Measurements from ENCODE around the gene CDK10. TPM values are rescaled to one million over a fixed set of nuclear protein-coding genes. Genes with fewer than 3 reads are reported as not detected.
"Not testable (repeated sequence)": the region's sequence is repeated elsewhere in the genome, so short reads cannot be mapped to it uniquely, and the experiment has no call there.

CDK10 gene
- total and polyA plus RNA-seq, 2 experiments from 2014 or later = 76.3 to 142 TPM

DNA sequence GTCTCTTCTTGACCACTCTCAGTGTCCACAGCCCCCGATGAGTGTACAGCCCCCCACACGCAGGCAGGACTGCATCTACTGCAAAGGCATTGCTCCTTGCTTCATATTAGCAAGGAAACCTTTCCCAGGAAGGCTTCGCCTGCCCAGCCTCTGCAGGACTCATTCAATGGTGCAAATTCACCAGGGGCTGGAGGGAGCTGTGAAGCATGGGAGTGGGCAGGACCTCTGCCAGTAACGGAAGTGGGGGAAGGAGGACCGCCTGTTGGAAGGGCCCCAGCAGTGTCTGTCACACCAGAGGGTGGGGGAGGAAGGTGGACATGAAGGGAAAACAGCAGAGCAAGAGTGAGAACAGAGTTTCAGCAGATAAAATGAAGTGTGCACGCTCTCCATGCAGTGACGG lies 26.3 kb upstream of the CDK10 start:
- Histone ChIP-seq H3K27me3 (no peaks in the 10 kb centered on the region), H3K36me3 (peaks cover 3% of the 10 kb centered on the region), H3K9me3 (ENCODE audit: low read depth) (no peaks in the 10 kb centered on the region), H3K27ac (no peak overlapping the region), H3K4me1 (ENCODE audit: low read depth) (peaks cover 4% of the 10 kb centered on the region), H3K4me3 (no peak overlapping the region)
- peak in 1 of 2 donors; percentile 12 for DNase-seq (ENCODE audit: low read depth in 1 of 2, low spot score in 1 of 2)
- TF ChIP-seq, protein P1, sequence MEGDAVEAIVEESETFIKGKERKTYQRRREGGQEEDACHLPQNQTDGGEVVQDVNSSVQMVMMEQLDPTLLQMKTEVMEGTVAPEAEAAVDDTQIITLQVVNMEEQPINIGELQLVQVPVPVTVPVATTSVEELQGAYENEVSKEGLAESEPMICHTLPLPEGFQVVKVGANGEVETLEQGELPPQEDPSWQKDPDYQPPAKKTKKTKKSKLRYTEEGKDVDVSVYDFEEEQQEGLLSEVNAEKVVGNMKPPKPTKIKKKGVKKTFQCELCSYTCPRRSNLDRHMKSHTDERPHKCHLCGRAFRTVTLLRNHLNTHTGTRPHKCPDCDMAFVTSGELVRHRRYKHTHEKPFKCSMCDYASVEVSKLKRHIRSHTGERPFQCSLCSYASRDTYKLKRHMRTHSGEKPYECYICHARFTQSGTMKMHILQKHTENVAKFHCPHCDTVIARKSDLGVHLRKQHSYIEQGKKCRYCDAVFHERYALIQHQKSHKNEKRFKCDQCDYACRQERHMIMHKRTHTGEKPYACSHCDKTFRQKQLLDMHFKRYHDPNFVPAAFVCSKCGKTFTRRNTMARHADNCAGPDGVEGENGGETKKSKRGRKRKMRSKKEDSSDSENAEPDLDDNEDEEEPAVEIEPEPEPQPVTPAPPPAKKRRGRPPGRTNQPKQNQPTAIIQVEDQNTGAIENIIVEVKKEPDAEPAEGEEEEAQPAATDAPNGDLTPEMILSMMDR (IDR thresholded peaks at IDR 0.05; ENCODE audit: low read depth, low read length) = no peak

DNA sequence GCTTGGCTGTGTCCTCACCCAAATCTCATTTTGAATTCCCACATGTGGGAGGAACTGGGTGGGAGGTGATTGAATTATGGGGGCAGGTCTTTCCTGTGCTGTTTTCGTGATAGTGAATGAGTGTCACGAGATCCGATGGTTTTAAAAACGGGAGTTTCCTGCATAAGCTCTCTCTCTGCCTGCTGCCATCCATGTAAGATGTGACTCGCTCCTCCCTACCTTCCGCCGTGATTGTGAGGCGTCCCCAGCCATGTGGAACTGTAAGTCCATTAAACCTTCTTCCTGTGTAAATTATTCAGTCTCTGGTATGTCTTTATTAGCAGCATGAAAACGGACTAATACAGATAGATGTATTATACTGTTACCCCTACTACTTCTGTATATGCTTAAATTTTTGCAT lies 25.3 kb upstream of the CDK10 start:
- peaks cover 3% of the 10 kb centered on the region for H3K36me3 ChIP-seq
- no peak overlapping the region for H3K27ac ChIP-seq
- TF ChIP-seq, protein P1 (IDR thresholded peaks at IDR 0.05; ENCODE audit: low read depth, low read length) = no peak
- no peaks in the 10 kb centered on the region for H3K27me3 ChIP-seq
- H3K4me1 ChIP-seq (ENCODE audit: low read depth) = peaks cover 4% of the 10 kb centered on the region
- no peaks in the 10 kb centered on the region for H3K9me3 ChIP-seq (ENCODE audit: low read depth)
- no peak for DNase-seq (ENCODE audit: low read depth in 1 of 2, low spot score in 1 of 2)
- H3K4me3 ChIP-seq = no peak overlapping the region

DNA sequence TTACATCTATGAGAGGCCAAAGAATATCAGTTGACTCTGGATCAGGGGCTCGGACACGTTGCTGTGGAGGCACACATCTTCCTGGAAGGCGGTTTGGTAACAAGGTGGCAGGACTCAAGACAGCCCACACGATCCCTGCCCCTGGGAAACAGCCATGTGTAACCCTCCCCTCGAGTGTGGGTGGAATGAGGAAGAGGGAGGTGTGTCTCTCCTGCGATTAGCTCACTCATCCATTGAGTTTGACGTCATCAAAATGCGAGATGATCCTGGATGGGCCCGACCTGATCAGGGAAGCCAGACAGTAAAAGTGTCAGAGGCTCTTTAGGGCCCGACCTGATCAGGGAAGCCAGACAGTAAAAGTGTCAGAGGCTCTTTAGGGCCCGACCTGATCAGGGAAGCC lies 22.3 kb upstream of the CDK10 start:
- not testable (repeated sequence) for H3K4me1 ChIP-seq (ENCODE audit: low read depth); DNase-seq (ENCODE audit: low read depth in 1 of 2, low spot score in 1 of 2); H3K36me3 ChIP-seq; H3K27ac ChIP-seq; H3K4me3 ChIP-seq; H3K27me3 ChIP-seq; H3K9me3 ChIP-seq (ENCODE audit: low read depth)

DNA sequence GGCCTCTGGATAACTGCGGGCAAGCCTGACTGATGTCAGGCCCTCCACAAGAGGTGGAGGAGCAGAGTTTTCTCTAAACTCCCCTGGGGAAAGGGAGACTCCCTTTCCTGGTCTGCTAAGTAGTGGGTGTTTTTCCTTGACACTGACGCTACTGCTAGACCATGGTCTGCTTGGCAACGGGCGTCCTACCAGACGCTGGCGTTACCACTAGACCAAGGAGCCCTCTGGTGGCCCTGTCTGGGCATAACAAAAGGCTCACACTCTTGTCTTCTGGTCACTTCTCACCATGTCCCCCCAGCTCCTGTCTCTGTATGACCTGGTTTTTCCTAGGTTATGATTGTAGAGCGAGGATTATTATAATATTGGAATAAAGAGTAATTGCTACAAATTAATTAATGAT lies 19.5 kb upstream of the CDK10 start:
- not testable (repeated sequence) for H3K27ac ChIP-seq; H3K4me1 ChIP-seq (ENCODE audit: low read depth); H3K4me3 ChIP-seq; H3K27me3 ChIP-seq; H3K9me3 ChIP-seq (ENCODE audit: low read depth); H3K36me3 ChIP-seq
- TF ChIP-seq, protein P1 (IDR thresholded peaks at IDR 0.05; ENCODE audit: low read depth, low read length) = peak; percentile 51
- peak in 1 of 2 donors; percentile 61 for DNase-seq (ENCODE audit: low read depth in 1 of 2, low spot score in 1 of 2)

DNA sequence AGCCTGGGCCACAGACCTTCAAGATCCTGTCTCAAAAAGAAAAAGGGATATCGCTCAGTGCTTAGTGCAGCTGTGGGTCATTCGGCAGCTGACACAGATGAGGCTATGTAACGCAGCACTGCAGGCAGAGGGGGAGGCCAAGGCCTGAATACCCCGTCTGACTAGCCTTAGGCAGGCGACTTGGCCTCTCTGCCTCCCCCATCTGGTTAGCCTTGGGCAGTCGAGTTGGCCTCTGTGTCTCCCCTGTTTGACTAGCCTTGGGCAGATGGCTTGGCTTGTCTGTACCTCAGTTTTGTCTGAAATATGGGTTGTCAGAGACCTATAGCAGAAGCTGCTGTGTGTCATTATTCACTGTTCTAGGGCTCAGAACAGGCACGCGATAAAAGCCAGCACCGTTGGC lies 18.9 kb upstream of the CDK10 start:
- H3K4me1 ChIP-seq (ENCODE audit: low read depth) = no peaks in the 10 kb centered on the region
- no peaks in the 10 kb centered on the region for H3K9me3 ChIP-seq (ENCODE audit: low read depth)
- no peaks in the 10 kb centered on the region for H3K27me3 ChIP-seq
- DNase-seq (ENCODE audit: low read depth in 1 of 2, low spot score in 1 of 2) = no peak
- TF ChIP-seq, protein P1 (IDR thresholded peaks at IDR 0.05; ENCODE audit: low read depth, low read length) = no peak
- no peaks in the 10 kb centered on the region for H3K36me3 ChIP-seq
- H3K4me3 ChIP-seq = no peak overlapping the region
- no peak overlapping the region for H3K27ac ChIP-seq

DNA sequence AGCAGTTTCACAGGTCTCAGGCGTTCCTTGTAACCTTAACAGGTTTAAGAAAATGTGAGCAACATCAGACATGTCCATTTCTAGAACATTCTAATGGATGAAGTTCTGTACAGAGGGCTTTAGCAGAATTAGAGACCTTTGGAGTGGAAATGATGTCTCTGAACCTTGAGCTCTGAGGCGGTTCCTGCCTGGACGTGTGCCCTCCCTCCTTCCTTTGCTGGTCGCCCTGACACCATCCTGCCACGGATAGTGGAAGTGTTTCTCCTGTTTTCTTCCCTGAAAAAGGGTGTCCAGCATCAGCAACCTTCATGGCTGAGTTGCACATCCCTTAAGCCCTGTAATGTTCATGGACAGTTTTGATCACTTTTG lies 17.7 kb upstream of the CDK10 start:
- Histone ChIP-seq H3K36me3 (no peaks in the 10 kb centered on the region), H3K4me1 (ENCODE audit: low read depth) (no peaks in the 10 kb centered on the region), H3K27ac (no peak overlapping the region), H3K4me3 (no peak overlapping the region), H3K27me3 (no peaks in the 10 kb centered on the region), H3K9me3 (ENCODE audit: low read depth) (no peaks in the 10 kb centered on the region)
- DNase-seq (ENCODE audit: low read depth in 1 of 2, low spot score in 1 of 2) = no peak
- TF ChIP-seq, protein P1 (IDR thresholded peaks at IDR 0.05; ENCODE audit: low read depth, low read length) = no peak

All from cardiac muscle cell (in vitro differentiated cells and primary cell).